ENCODE results near the gene THYN1. TPM values are rescaled to one million over a fixed set of nuclear protein-coding genes. Genes with fewer than 3 reads are reported as not detected.

Gene THYN1
- total and polyA plus RNA-seq, 2 donors (not counting 3 experiments of a cell fraction or from before 2014, with no cell fraction given), result 35.7 to 38.0 TPM

- Histone ChIP-seq H3K4me3 (replicated peaks in 1 of 3; ENCODE audit: insufficient read depth in 1 of 3, low read depth in 1 of 3, low read length in 3 of 3) (no peak overlapping the region), H4K20me1 (replicated peaks; ENCODE audit: control insufficient read depth, extremely low read depth, insufficient read depth, low read length) (no peaks in the 10 kb centered on the region), H3K4me2 (ENCODE audit: insufficient read depth, low read length) (no peak overlapping the region), H3K9me3 (replicated peaks; ENCODE audit: control insufficient read depth, insufficient read depth, low read length) (no peaks in the 10 kb centered on the region), H3K9me1 (replicated peaks; ENCODE audit: control insufficient read depth, extremely low read depth, insufficient read depth, low read length) (no peaks in the 10 kb centered on the region), H3K27me3 (ENCODE audit: control insufficient read depth in 2 of 2, insufficient read depth in 2 of 2, low read length in 2 of 2) (no peaks in the 10 kb centered on the region), H3K4me1 (ENCODE audit: control insufficient read depth, extremely low read depth, insufficient read depth, low read length) (peaks cover 36% of the 10 kb centered on the region), H3K36me3 (ENCODE audit: control insufficient read depth in 2 of 2, extremely low read depth in 1 of 2, insufficient read depth in 2 of 2, low read length in 2 of 2) (peaks cover 0 to 5% of the 10 kb centered on the region in 2 experiments), H3K9ac (replicated peaks; ENCODE audit: extremely low read depth, insufficient read depth, low read length) (no peak overlapping the region), H2AFZ (ENCODE audit: low read depth, low read length) (no peak overlapping the region), H3K79me2 (ENCODE audit: control insufficient read depth, insufficient read depth, low read length) (peaks cover 65% of the 10 kb centered on the region), H3K27ac (ENCODE audit: insufficient read depth, low read depth, low read length) (no peak overlapping the region)
- no TSS peak for BruUV-seq (replicated peaks)
- dilution Hi-C loops (cut with MboI; ENCODE audit: extremely low pct_ligation_motif_present, low sequenced_read_pairs) (no loop called here), intact Hi-C loops (cut with micrococcal nuclease) (no loop called here)
- no peak for DNase-seq (ENCODE audit: low read depth, low spot score)
- TF ChIP-seq CTCF (IDR thresholded peaks at IDR 0.05; ENCODE audit: extremely low read depth in 1 of 2, insufficient read depth in 1 of 2, low read depth in 1 of 2, low read length in 2 of 2), result no peak
- TF ChIP-seq MYC (IDR thresholded peaks at IDR 0.05; ENCODE audit: low read depth, low read length), result no peak
- no peak for TF ChIP-seq MAX (IDR thresholded peaks at IDR 0.05; ENCODE audit: insufficient read depth, insufficient read length)
- TF ChIP-seq EZH2 (IDR thresholded peaks at IDR 0.05; ENCODE audit: borderline replicate concordance, low read depth, low read length, severe bottlenecking), result no peak
- ChIA-PET POLR2A (no interaction called here), CTCF (no interaction called here)
- no peak for FAIRE-seq
These were observed 22.8 kb downstream of the THYN1 start for GRCh38 chr11:134230339-134230738.

- Histone ChIP-seq H3K27me3 (ENCODE audit: control insufficient read depth in 2 of 2, insufficient read depth in 2 of 2, low read length in 2 of 2) (no peaks in the 10 kb centered on the region), H3K9ac (replicated peaks; ENCODE audit: extremely low read depth, insufficient read depth, low read length) (no peak overlapping the region), H3K27ac (ENCODE audit: insufficient read depth, low read depth, low read length) (no peak overlapping the region), H2AFZ (ENCODE audit: low read depth, low read length) (no peak overlapping the region), H3K4me3 (replicated peaks in 1 of 3; ENCODE audit: insufficient read depth in 1 of 3, low read depth in 1 of 3, low read length in 3 of 3) (no peak overlapping the region), H3K9me1 (replicated peaks; ENCODE audit: control insufficient read depth, extremely low read depth, insufficient read depth, low read length) (no peaks in the 10 kb centered on the region), H3K79me2 (ENCODE audit: control insufficient read depth, insufficient read depth, low read length) (peaks cover 70% of the 10 kb centered on the region), H3K36me3 (ENCODE audit: control insufficient read depth in 2 of 2, extremely low read depth in 1 of 2, insufficient read depth in 2 of 2, low read length in 2 of 2) (no peaks in the 10 kb centered on the region), H3K4me2 (ENCODE audit: insufficient read depth, low read length) (no peak overlapping the region), H3K9me3 (replicated peaks; ENCODE audit: control insufficient read depth, insufficient read depth, low read length) (no peaks in the 10 kb centered on the region), H3K4me1 (ENCODE audit: control insufficient read depth, extremely low read depth, insufficient read depth, low read length) (peaks cover 36% of the 10 kb centered on the region), H4K20me1 (replicated peaks; ENCODE audit: control insufficient read depth, extremely low read depth, insufficient read depth, low read length) (no peaks in the 10 kb centered on the region)
- dilution Hi-C loops (cut with MboI; ENCODE audit: extremely low pct_ligation_motif_present, low sequenced_read_pairs) (no loop called here), intact Hi-C loops (cut with micrococcal nuclease) (no loop called here)
- ChIA-PET CTCF (no interaction called here), POLR2A (no interaction called here)
- no TSS peak for BruUV-seq (replicated peaks)
- TF ChIP-seq MAX (IDR thresholded peaks at IDR 0.05; ENCODE audit: insufficient read depth, insufficient read length) (no peak), JUN (IDR thresholded peaks at IDR 0.05; ENCODE audit: borderline replicate concordance, insufficient read depth, insufficient read length, low read depth) (no peak), FOS (IDR thresholded peaks at IDR 0.05; ENCODE audit: borderline replicate concordance, insufficient read depth, low read length) (no peak), EZH2 (IDR thresholded peaks at IDR 0.05; ENCODE audit: borderline replicate concordance, low read depth, low read length, severe bottlenecking) (no peak), CTCF (IDR thresholded peaks at IDR 0.05; ENCODE audit: extremely low read depth in 1 of 2, insufficient read depth in 1 of 2, low read depth in 1 of 2, low read length in 2 of 2) (no peak), MYC (IDR thresholded peaks at IDR 0.05; ENCODE audit: low read depth, low read length) (no peak), POLR2AphosphoS5 (IDR thresholded peaks at IDR 0.05; ENCODE audit: insufficient read depth, low read depth, low read length) (no peak), GATA2 (IDR thresholded peaks at IDR 0.05; ENCODE audit: insufficient read depth, insufficient read length, low read depth, low read length) (no peak), POLR2A (IDR thresholded peaks at IDR 0.05; ENCODE audit: low read depth, low read length) (no peak)
- DNase-seq (ENCODE audit: low read depth, low spot score) (no peak), FAIRE-seq (no peak)
These were observed 23.9 kb downstream of the THYN1 start for GRCh38 chr11:134229126-134229790.

Data from endothelial cell of umbilical vein (primary cell).